K562 (cell line): Measurements from ENCODE around the gene CSF2RB. TPM values are rescaled to one million over a fixed set of nuclear protein-coding genes. Genes with fewer than 3 reads are reported as not detected.

ENCODE experiments used
- ATF7 ChIP-seq: fragments of 450-650 bp; IDR thresholded peaks from 2 replicates; pipeline ENCODE4 v1.7.1; 2014; ENCODE audit warnings: mild to moderate bottlenecking, moderate library complexity
- BRD9 ChIP-seq: fragments of 450-650 bp; IDR thresholded peaks from 2 replicates; pipeline ENCODE4 v1.6.1; 2018; ENCODE audit warnings: low read depth; ENCODE audit not compliant: partially characterized antibody
- GATAD2A ChIP-seq: fragments of 450-650 bp; IDR thresholded peaks from 2 replicates; pipeline ENCODE4 v1.6.1; 2017
- MCM2 ChIP-seq: fragments of 450-650 bp; IDR thresholded peaks from 2 replicates; pipeline ENCODE4 v1.6.1; 2017; ENCODE audit warnings: low read depth, mild to moderate bottlenecking
- MED1 ChIP-seq: sonication (generic); formaldehyde crosslinking; IDR thresholded peaks from 2 replicates; pipeline ENCODE4 v1.8.1; 2023; ENCODE audit warnings: missing genetic modification reagents, borderline replicate concordance
- NONO ChIP-seq, 2 experiments: fragments of 200-400 bp in 1 of 2; fragments of 450-650 bp in 1 of 2; formaldehyde crosslinking in 1 of 2; IDR thresholded peaks; 2 replicates each; pipeline ENCODE4 v1.6.1; 2017; ENCODE audit warnings: low read depth in 2 of 2, mild to moderate bottlenecking in 2 of 2, moderate library complexity in 2 of 2, low read length in 1 of 2
- PCBP2 ChIP-seq: fragments of 200-400 bp; formaldehyde crosslinking; IDR thresholded peaks from 2 replicates; pipeline ENCODE4 v1.6.1; 2018; ENCODE audit warnings: low read length, low read depth, mild to moderate bottlenecking, moderate library complexity; ENCODE audit not compliant: poor library complexity, severe bottlenecking
- SPI1 ChIP-seq: IDR thresholded peaks from 2 replicates; pipeline ENCODE4 v1.6.1; 2011; ENCODE audit warnings: low read depth, low read length, control low read depth, borderline replicate concordance
- ZBTB7A ChIP-seq: IDR thresholded peaks from 2 replicates; pipeline ENCODE4 v1.6.1; 2011; ENCODE audit warnings: low read depth, mild to moderate bottlenecking, low read length, moderate library complexity, borderline replicate concordance; ENCODE audit not compliant: control insufficient read depth
- ZFP36 ChIP-seq: fragments of 150-350 bp; IDR thresholded peaks from 2 replicates; pipeline ENCODE4 v1.6.1; 2018; ENCODE audit warnings: low read length, low read depth; ENCODE audit not compliant: partially characterized antibody
- ZFX ChIP-seq: sonication (generic); formaldehyde crosslinking; IDR thresholded peaks from 2 replicates; pipeline ENCODE4 v1.8.0; 2022; ENCODE audit warnings: mild to moderate bottlenecking, missing genetic modification reagents, moderate library complexity
- ZNF561 ChIP-seq: fragments of 450-650 bp; formaldehyde crosslinking; conservative IDR thresholded peaks from 2 replicates; pipeline ENCODE4 v1.4.0; 2020; ENCODE audit warnings: mild to moderate bottlenecking, moderate library complexity
- ZNF830 ChIP-seq: fragments of 250-450 bp; sonication (Bioruptor Pico); IDR thresholded peaks from 2 replicates; pipeline ENCODE4 v1.5.0; 2021; ENCODE audit warnings: mild to moderate bottlenecking
- polyA plus RNA-seq, 8 experiments: library from polyadenylated mRNA; depleted of rRNA in 4 of 8; stranded (reverse) in 5 of 8; unstranded in 3 of 8; fragments of >200 nt; fragmentation: Nextera tagmentation in 2 of 8; fragmentation: Illumina TruSeq in 1 of 8; extraction: Ambion mirVana in 2 of 8; extraction: Trizol in 1 of 8; gene quantifications; 2 replicates each; pipeline versions ENCODE4 v1.2.1 to v1.2.3, GENCODE V29; 2011 to 2014; ENCODE audit warnings: inconsistent platforms in 1 of 8, missing spikeins in 1 of 8
- total RNA-seq, 7 experiments: library from RNA; depleted of rRNA in 6 of 7; stranded (reverse); fragments of >200 nt in 6 of 7; fragmentation: Illumina TruSeq in 2 of 7; extraction: Trizol in 2 of 7; gene quantifications; 2 replicates each; pipeline versions ENCODE4 v1.2.1 to v1.2.3, GENCODE V29; 2011 to 2021; ENCODE audit warnings: low replicate concordance in 1 of 7
- TF ChIP-seq, protein P1 (sequence below): sonication (generic); formaldehyde crosslinking; IDR thresholded peaks from 2 replicates; pipeline ENCODE4 v1.5.0; 2020; ENCODE audit warnings: missing genetic modification reagents
- TF ChIP-seq, protein P2 (sequence below): fragments of 450-650 bp; IDR thresholded peaks from 2 replicates; pipeline ENCODE4 v1.6.1; 2016; ENCODE audit warnings: missing biosample characterization, missing genetic modification characterization

The CSF2RB gene
- total and polyA plus RNA-seq, 9 of the 15 experiments (the other 6 are each of a cell fraction or from before 2014, with no cell fraction given): 0.04 to 1.0 (median 0.36) TPM

DNA sequence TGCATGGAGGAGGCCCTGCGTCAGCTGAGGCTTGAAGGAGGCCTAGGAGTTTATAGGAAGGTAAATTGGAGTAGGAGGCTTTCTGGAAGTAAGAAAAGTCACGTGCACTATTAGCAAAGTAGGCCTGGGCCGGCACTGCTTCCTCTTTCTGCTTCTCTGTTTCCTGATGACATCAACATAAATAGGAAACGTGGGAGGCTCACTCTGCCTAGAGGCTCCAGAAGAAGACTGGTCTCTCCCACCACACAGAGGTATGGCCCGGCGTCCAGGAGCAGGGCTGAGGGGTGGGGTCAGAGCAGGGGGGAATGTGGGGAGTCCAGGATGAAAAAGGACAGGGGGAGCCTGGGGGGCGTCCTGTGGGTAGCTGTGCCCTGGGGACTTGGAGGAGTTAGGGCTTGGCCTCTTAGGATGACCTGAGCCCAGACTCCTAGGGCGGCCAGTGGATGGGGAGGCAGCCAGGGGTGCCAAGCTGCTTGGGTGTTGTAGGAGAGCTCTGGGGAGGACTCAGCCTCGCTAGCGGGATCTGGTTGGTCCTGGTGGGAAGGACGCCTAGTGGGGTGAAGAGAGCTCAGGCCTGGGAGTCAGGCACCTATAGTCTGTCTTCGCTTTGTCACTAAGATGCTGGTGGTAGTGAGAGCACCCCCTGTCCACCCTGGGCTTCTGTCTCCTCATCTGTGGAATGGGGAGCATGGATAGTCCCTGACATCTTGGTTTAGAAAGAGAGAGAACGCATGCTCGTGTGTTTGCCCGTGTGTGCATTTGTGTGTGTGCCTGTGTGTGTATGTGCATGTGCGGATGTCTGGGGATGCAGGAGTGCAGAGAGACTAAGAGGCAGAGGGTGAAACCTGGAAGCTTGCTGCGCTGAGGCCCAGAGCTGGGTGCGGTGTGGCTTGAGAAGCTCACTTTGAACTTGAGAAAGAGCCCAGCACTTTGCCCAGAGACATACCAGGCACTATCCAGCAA is at the start of gene CSF2RB (continued):
- no peak for TF ChIP-seq ZNF561 (CRISPR knock-in tag)
- TF ChIP-seq MED1 (CRISPR knock-in tag): no peak
- no peak for TF ChIP-seq BRD9
- no peak for TF ChIP-seq PCBP2
- no peak for TF ChIP-seq GATAD2A
- TF ChIP-seq MCM2: no peak
- TF ChIP-seq, protein P1, sequence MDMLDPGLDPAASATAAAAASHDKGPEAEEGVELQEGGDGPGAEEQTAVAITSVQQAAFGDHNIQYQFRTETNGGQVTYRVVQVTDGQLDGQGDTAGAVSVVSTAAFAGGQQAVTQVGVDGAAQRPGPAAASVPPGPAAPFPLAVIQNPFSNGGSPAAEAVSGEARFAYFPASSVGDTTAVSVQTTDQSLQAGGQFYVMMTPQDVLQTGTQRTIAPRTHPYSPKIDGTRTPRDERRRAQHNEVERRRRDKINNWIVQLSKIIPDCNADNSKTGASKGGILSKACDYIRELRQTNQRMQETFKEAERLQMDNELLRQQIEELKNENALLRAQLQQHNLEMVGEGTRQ: 0 out of 2 replicates have a peak, but pooled peaks have one; percentile 21
- TF ChIP-seq, protein P2, sequence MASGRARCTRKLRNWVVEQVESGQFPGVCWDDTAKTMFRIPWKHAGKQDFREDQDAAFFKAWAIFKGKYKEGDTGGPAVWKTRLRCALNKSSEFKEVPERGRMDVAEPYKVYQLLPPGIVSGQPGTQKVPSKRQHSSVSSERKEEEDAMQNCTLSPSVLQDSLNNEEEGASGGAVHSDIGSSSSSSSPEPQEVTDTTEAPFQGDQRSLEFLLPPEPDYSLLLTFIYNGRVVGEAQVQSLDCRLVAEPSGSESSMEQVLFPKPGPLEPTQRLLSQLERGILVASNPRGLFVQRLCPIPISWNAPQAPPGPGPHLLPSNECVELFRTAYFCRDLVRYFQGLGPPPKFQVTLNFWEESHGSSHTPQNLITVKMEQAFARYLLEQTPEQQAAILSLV (tag): no peak
- TF ChIP-seq NONO (IDR thresholded peaks at IDR 0.05; ENCODE audit: low read depth in 2 of 2, low read length in 1 of 2): no peak
- TF ChIP-seq SPI1: no peak
- peak; percentile 29; the same call in 1 of the 2 replicates for TF ChIP-seq ZFX
- no peak for TF ChIP-seq ZNF830 (CRISPR knock-in tag)
- peak; percentile 74 for TF ChIP-seq ATF7
- TF ChIP-seq ZBTB7A: no peak
- TF ChIP-seq ZFP36: peak; percentile 89
